HCT116 (cell line): Measurements from ENCODE around the gene CBX5. TPM values are rescaled to one million over a fixed set of nuclear protein-coding genes. Genes with fewer than 3 reads are reported as not detected.

Experiments
- ATAC-seq: fragments of 200-7000 bp; cut with Tn5 transposase; 2 replicates; pipeline ENCODE4 v1.9.1; 2020; ENCODE audit warnings: mild to moderate bottlenecking, moderate library complexity
- BruUV-seq: library from RNA; stranded (reverse); fragments of 400-500 nt; replicated peaks from 2 replicates; lab custom pipeline; 2021; lab: Mats Ljungman, UMichigan
- CTCF ChIA-PET: fragments of 300-600 bp; sonication (Branson Sonifier 250); formaldehyde crosslinking; loops from one replicate; lab custom pipeline; 2021; ENCODE audit warnings: antibody characterized with exemption; lab: Charles Lee
- POLR2A ChIA-PET: fragments of 300-600, 350-600 bp; sonication (Branson Sonifier 250); formaldehyde crosslinking; loops from one replicate; lab custom pipeline; 2021; ENCODE audit warnings: antibody characterized with exemption; lab: Charles Lee
- RAD21 ChIA-PET, 2 experiments: fragments of 300-600 bp; sonication (Branson Sonifier 250); formaldehyde crosslinking; loops; one replicate each; lab custom pipeline; 2023; ENCODE audit warnings: low total read pairs in 2 of 2; ENCODE audit not compliant: uncharacterized antibody in 2 of 2, unreplicated experiment in 2 of 2, low non-redundant PET in 1 of 2; lab: Charles Lee
- DNase-seq: peaks from one replicate; pipeline ENCODE4 v3.0.0-alpha.2; 2010; ENCODE audit warnings: low read depth, low spot score
- H2AFZ ChIP-seq: fragments of 200-600 bp; shearing (Covaris generic), sonication (generic); 2 replicates; pipeline ENCODE4 v1.6.1; 2017; ENCODE audit warnings: low read depth, mixed run types, mixed read lengths, antibody characterized with exemption, low read length; ENCODE audit not compliant: poor library complexity, severe bottlenecking
- H3K27ac ChIP-seq: 2 replicates; pipeline ENCODE4 v1.5.1; 2012; ENCODE audit warnings: low read depth, low read length
- H3K27me3 ChIP-seq: fragments of 200-600 bp; sonication (generic); 2 replicates; pipeline ENCODE4 v1.6.1; 2016; ENCODE audit warnings: mixed run types, low read length, mixed read lengths; ENCODE audit not compliant: insufficient read depth
- H3K36me3 ChIP-seq, 2 experiments: fragments of 200-500 bp in 1 of 2; fragments of 200-600 bp in 1 of 2; sonication (Bioruptor generic) in 1 of 2; sonication (generic) in 1 of 2; 2 replicates each; pipeline versions ENCODE4 v1.5.1 to v1.6.1; 2014 to 2016; ENCODE audit warnings: low read length in 2 of 2, inconsistent platforms in 1 of 2, mixed read lengths in 1 of 2, mixed run types in 1 of 2; ENCODE audit not compliant: insufficient read depth in 2 of 2, control insufficient read depth in 1 of 2
- H3K4me1 ChIP-seq, 2 experiments: fragments of 200-600 bp in 1 of 2; sonication (generic) in 1 of 2; 2 replicates each; pipeline versions ENCODE4 v1.5.1 to v1.6.1; 2012 to 2017; ENCODE audit warnings: low read length in 2 of 2, inconsistent platforms in 1 of 2, mild to moderate bottlenecking in 1 of 2, mixed read lengths in 1 of 2, mixed run types in 1 of 2, moderate library complexity in 1 of 2; ENCODE audit not compliant: insufficient read depth in 2 of 2, control insufficient read depth in 1 of 2
- H3K4me2 ChIP-seq: fragments of 200-600 bp; sonication (generic); 2 replicates; pipeline ENCODE4 v1.6.1; 2017; ENCODE audit warnings: mixed run types, low read length, mixed read lengths
- H3K4me3 ChIP-seq, 2 experiments: fragments of 200-600 bp in 1 of 2; sonication (generic) in 1 of 2; replicated peaks in 1 of 2; 2 replicates each; pipeline ENCODE4 v1.5.1; 2011 to 2016; ENCODE audit warnings: low read length in 2 of 2, control low read depth in 1 of 2, low read depth in 1 of 2, mild to moderate bottlenecking in 1 of 2, mixed read lengths in 1 of 2, mixed run types in 1 of 2
- H3K79me2 ChIP-seq: fragments of 200-600 bp; sonication (generic); 2 replicates; pipeline ENCODE4 v1.6.1; 2017; ENCODE audit warnings: mild to moderate bottlenecking, mixed run types, low read length, moderate library complexity, mixed read lengths; ENCODE audit not compliant: insufficient read depth
- H3K9ac ChIP-seq: fragments of 200-600 bp; sonication (generic); 2 replicates; pipeline ENCODE4 v1.6.1; 2016; ENCODE audit warnings: low read length, mixed read lengths
- H3K9me2 ChIP-seq: fragments of 200-600 bp; sonication (generic), shearing (Covaris generic); 2 replicates; pipeline ENCODE4 v1.6.1; 2017; ENCODE audit warnings: mixed run types, mild to moderate bottlenecking, moderate library complexity; ENCODE audit not compliant: insufficient read depth
- H3K9me3 ChIP-seq, 2 experiments: fragments of 200-500 bp in 1 of 2; fragments of 200-600 bp in 1 of 2; sonication (Bioruptor generic) in 1 of 2; sonication (generic) in 1 of 2; 2 replicates each; pipeline ENCODE4 v1.6.1; 2014 to 2017; ENCODE audit warnings: low read length in 2 of 2, mixed read lengths in 2 of 2, inconsistent platforms in 1 of 2, low read depth in 1 of 2, mild to moderate bottlenecking in 1 of 2, mixed run types in 1 of 2, moderate library complexity in 1 of 2; ENCODE audit not compliant: control insufficient read depth in 1 of 2, insufficient read depth in 1 of 2
- H4K20me1 ChIP-seq: fragments of 200-600 bp; sonication (generic), shearing (Covaris generic); 2 replicates; pipeline ENCODE4 v1.6.1; 2017; ENCODE audit warnings: mixed run types, mild to moderate bottlenecking, moderate library complexity; ENCODE audit not compliant: insufficient read depth
- CBX3 ChIP-seq: IDR thresholded peaks from 2 replicates; pipeline ENCODE4 v1.6.1; 2012; ENCODE audit warnings: low read depth
- CEBPB ChIP-seq: IDR thresholded peaks from 2 replicates; pipeline ENCODE4 v1.6.1; 2012; ENCODE audit warnings: low read depth
- CTCF ChIP-seq, 3 experiments: fragments of 200-600 bp in 1 of 3; sonication (generic) in 1 of 3; IDR thresholded peaks in 2 of 3; conservative IDR thresholded peaks in 1 of 3; 2 replicates each; pipeline ENCODE4 v1.5.1; 2012 to 2017; ENCODE audit warnings: low read depth in 2 of 3, low read length in 2 of 3, antibody characterized with exemption in 1 of 3, borderline replicate concordance in 1 of 3, control low read depth in 1 of 3, mild to moderate bottlenecking in 1 of 3, mixed read lengths in 1 of 3, mixed run types in 1 of 3, moderate library complexity in 1 of 3; ENCODE audit not compliant: insufficient read depth in 1 of 3
- EGR1 ChIP-seq: IDR thresholded peaks from 2 replicates; pipeline ENCODE4 v1.6.1; 2012; ENCODE audit warnings: low read depth
- EZH2phosphoT487 ChIP-seq: fragments of 200-600 bp; IDR thresholded peaks from 2 replicates; pipeline ENCODE4 v1.6.1; 2018; ENCODE audit warnings: antibody characterized with exemption, borderline replicate concordance
- POLR2AphosphoS5 ChIP-seq: IDR thresholded peaks from 2 replicates; pipeline ENCODE4 v1.6.1; 2011; ENCODE audit warnings: mild to moderate bottlenecking, low read depth, low read length, moderate library complexity
- RAD21 ChIP-seq: IDR thresholded peaks from 2 replicates; pipeline ENCODE4 v1.6.1; 2012; ENCODE audit warnings: low read depth, mild to moderate bottlenecking
- SP1 ChIP-seq: IDR thresholded peaks from 2 replicates; pipeline ENCODE4 v1.6.1; 2012; ENCODE audit warnings: low read depth
- TCF7L2 ChIP-seq: IDR thresholded peaks from 2 replicates; pipeline ENCODE4 v1.7.0; 2011; ENCODE audit warnings: borderline replicate concordance, inconsistent platforms; ENCODE audit not compliant: insufficient read depth, insufficient read length; ENCODE audit errors: extremely low read depth
- intact Hi-C: fragments of 100-400 bp; cut with micrococcal nuclease; formaldehyde crosslinking; loops from 2 replicates; pipeline ENCODE4 v1.10.0; 2022
- total RNA-seq: library from RNA; stranded (reverse); gene quantifications from one replicate; pipeline ENCODE4 v1.2.1, GENCODE V29; 2021; ENCODE audit not compliant: unreplicated experiment
- TF ChIP-seq, protein P1 (sequence below): IDR thresholded peaks from 2 replicates; pipeline ENCODE4 v1.6.1; 2011; ENCODE audit warnings: mild to moderate bottlenecking, low read length, moderate library complexity; ENCODE audit not compliant: insufficient replicate concordance; ENCODE audit errors: extremely low read depth

CBX5 gene
- total RNA-seq, 1 experiment from 2014 or later: 72.3 TPM

DNA sequence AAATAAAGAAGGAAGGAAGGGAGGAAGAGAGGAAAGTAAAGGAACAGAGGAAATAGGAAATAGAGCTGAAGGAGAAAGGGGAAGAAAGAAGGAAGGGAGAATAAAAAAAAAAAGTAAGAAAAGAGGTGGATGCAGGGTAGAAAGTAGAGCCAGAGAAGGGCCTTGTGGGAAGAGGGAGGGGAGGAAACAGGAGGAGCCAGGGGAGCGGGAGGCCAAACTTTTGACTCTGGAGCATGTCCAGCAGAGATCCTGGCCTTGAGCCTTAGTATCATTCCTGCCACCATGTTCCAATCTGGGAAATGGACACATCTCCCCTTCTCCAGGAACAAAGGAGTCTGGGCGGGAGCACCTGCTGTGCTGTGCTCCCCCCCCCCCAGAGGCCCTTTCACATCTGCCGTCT, 80.0 kb downstream of the CBX5 start:
- ATAC-seq (no peak), DNase-seq (no peak)
- Histone ChIP-seq H3K4me2 (no peak overlapping the region), H3K79me2 (no peaks in the 10 kb centered on the region), H2AFZ (no peak overlapping the region), H4K20me1 (no peaks in the 10 kb centered on the region), H3K27ac (no peak overlapping the region), H3K9ac (no peak overlapping the region), H3K9me3 (no peaks in the 10 kb centered on the region), H3K4me3 (no peak overlapping the region), H3K9me2 (no peaks in the 10 kb centered on the region), H3K4me1 (peaks cover 0 to 15% of the 10 kb centered on the region in 2 experiments; a peak in 1 of 4 replicates), H3K36me3 (no peaks in the 10 kb centered on the region), H3K27me3 (no peaks in the 10 kb centered on the region)
- TF ChIP-seq CBX3: no peak
- TF ChIP-seq CTCF (IDR thresholded peaks at IDR 0.05 in 2 of 3, conservative IDR thresholded peaks at IDR 0.05 in 1 of 3; ENCODE audit: borderline replicate concordance in 1 of 3, insufficient read depth in 1 of 3, low read depth in 2 of 3, low read length in 2 of 3): no peak
- TF ChIP-seq EZH2phosphoT487: no peak
- no peak for TF ChIP-seq SP1
- no peak for TF ChIP-seq EGR1
- no peak for TF ChIP-seq CEBPB
- TF ChIP-seq RAD21: no peak
- no peak for TF ChIP-seq TCF7L2
- TF ChIP-seq, protein P1, sequence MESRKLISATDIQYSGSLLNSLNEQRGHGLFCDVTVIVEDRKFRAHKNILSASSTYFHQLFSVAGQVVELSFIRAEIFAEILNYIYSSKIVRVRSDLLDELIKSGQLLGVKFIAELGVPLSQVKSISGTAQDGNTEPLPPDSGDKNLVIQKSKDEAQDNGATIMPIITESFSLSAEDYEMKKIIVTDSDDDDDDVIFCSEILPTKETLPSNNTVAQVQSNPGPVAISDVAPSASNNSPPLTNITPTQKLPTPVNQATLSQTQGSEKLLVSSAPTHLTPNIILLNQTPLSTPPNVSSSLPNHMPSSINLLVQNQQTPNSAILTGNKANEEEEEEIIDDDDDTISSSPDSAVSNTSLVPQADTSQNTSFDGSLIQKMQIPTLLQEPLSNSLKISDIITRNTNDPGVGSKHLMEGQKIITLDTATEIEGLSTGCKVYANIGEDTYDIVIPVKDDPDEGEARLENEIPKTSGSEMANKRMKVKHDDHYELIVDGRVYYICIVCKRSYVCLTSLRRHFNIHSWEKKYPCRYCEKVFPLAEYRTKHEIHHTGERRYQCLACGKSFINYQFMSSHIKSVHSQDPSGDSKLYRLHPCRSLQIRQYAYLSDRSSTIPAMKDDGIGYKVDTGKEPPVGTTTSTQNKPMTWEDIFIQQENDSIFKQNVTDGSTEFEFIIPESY: no peak
- no peak for TF ChIP-seq POLR2AphosphoS5
- ChIA-PET POLR2A (no interaction called here), RAD21 (no interaction called here), CTCF (interaction anchor here (0.7 to 3.8 kb wide), 3 partner anchors 8 to 213 kb away, joined by 3 to 35 read pairs (median 10); partner anchors contain the start of gene HOXC10)
- BruUV-seq: no TSS peak
- intact Hi-C loops: loop anchor here (2.0 kb wide), 1 partner anchor 215 kb away; the partner anchor contains the start of gene HOXC10
